Fibroblast of mammary gland (primary cell): ENCODE measurements around the gene CHCHD1.

Source experiments
- DNase-seq: peaks from one replicate; pipeline ENCODE4 v3.0.0-alpha.2; 2010; ENCODE audit warnings: low read depth
- H3K4me3 ChIP-seq: 2 replicates; pipeline ENCODE4 v1.5.1; 2011; ENCODE audit warnings: low read depth, mild to moderate bottlenecking, low read length, moderate library complexity; ENCODE audit not compliant: control insufficient read depth
- TF ChIP-seq, protein P1 (sequence below): conservative IDR thresholded peaks from 2 replicates; pipeline ENCODE4 v1.5.1; 2011; ENCODE audit warnings: low read depth, low read length, inconsistent platforms; ENCODE audit not compliant: control insufficient read depth, insufficient read depth

The CHCHD1 gene

DNA sequence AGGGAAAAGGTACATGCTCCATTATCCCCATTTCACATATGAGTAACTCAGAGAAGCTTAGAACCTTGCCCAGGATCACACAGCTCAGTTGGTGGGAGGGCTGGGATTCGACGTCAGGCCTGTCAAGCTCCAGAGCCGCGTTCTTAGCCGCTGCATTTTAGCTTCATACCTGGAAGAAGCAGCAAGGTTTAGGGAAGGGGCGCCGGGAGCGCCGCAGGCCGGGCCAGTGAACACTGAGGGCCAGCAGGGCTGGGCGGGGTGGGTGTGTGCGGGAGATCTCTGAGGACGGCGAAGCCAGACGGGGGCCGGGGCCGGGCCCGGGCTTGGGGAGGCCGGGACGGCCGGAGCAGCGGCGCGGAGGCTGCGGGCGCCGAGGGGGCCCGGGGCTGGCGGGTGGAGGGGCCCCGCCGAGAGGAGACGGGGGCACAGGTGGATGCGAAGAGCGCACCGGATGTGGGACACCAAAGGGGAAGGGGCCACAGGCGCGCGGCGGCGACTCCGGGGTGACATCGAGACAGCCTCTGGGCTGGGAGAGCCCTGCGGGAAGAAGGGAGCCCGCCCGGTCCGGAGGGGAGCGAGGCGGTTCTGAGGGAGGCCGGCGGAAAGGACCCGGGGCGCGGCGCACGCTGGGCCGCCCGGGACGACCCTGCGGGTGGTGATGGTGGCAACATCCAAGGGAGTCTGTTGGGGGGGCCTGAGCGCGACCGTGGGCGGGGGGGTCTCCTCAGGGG lies 29.1 kb downstream of the CHCHD1 start:
- DNase-seq: peak; percentile 24
- TF ChIP-seq, protein P1, sequence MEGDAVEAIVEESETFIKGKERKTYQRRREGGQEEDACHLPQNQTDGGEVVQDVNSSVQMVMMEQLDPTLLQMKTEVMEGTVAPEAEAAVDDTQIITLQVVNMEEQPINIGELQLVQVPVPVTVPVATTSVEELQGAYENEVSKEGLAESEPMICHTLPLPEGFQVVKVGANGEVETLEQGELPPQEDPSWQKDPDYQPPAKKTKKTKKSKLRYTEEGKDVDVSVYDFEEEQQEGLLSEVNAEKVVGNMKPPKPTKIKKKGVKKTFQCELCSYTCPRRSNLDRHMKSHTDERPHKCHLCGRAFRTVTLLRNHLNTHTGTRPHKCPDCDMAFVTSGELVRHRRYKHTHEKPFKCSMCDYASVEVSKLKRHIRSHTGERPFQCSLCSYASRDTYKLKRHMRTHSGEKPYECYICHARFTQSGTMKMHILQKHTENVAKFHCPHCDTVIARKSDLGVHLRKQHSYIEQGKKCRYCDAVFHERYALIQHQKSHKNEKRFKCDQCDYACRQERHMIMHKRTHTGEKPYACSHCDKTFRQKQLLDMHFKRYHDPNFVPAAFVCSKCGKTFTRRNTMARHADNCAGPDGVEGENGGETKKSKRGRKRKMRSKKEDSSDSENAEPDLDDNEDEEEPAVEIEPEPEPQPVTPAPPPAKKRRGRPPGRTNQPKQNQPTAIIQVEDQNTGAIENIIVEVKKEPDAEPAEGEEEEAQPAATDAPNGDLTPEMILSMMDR: no peak

DNA sequence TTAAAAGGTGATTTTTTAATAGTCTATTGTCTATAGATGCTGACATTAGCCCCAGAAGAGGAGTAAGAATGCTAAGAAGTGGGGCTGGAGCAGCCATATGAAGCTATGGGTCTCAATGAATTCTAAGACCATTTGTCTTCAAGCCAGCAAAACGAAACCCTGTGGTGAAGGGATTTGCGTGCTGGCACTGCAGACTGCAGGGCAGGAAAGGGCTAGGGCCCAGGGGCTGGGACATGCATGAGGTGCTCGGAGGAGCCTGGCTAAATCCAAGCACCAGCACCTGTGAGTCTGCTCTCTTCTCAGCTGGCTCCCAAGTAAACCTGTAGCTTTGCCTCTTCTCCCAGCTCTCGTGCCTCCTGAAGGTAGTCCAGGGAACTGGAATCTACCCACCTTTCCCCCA lies 30.8 kb downstream of the CHCHD1 start:
- DNase-seq: no peak
- TF ChIP-seq, protein P1: no peak
- H3K4me3 ChIP-seq: no peak overlapping the region

More for the DNA sequence above, 29.1 kb downstream of the CHCHD1 start:
- H3K4me3 ChIP-seq: peak overlapping the region; percentile 63

DNA sequence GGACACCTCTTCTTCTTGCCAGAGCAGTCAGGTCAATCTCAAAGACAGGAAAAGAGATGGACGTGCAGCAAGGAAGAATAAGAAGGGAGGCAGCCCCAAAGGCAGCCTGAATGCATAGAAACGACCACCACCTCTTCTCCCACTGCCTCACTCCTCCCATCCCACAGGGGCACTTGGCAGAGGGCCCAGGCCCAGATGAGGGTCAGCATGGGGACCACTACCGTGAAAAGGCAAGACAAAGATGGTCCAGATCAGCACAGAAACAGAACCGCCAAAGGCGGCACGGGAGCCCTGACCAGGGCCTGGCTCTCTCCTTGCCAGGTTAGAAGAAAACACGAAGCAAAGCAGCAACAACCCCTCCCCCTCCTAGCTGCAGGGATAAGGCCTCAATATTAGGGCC lies 31.5 kb downstream of the CHCHD1 start:
- TF ChIP-seq, protein P1: no peak
- no peak overlapping the region for H3K4me3 ChIP-seq
- DNase-seq: no peak

DNA sequence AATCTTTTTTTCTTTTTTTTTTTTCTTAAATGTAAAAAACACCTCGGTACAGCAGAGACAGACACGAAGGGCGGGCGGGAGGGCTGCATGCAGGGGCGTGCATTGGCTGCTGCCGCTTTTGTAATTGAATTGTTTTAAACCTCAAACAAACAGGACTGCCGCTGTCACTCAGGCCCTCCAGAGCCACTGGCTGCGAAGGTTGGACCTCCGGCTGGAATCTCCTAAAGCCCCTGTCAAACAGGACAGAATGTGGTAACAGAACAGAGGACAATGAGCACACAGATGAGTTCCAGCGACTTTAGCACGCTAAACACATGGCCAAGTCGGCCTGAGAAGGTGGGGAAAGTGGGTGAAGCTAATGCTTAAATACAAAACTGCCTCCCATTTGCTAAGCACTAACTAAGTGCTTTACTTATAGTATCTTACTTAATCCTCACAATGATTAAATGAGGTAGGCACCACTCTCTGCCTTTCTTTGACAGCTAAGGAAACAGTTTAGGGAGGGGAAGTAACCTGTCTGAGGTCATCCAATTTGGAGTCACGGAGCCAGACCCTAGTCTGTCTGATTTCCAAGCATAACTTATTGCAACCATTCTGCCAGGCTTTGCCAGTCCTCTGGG lies 32.5 kb downstream of the CHCHD1 start:
- TF ChIP-seq, protein P1: no peak
- no peak overlapping the region for H3K4me3 ChIP-seq
- no peak for DNase-seq

DNA sequence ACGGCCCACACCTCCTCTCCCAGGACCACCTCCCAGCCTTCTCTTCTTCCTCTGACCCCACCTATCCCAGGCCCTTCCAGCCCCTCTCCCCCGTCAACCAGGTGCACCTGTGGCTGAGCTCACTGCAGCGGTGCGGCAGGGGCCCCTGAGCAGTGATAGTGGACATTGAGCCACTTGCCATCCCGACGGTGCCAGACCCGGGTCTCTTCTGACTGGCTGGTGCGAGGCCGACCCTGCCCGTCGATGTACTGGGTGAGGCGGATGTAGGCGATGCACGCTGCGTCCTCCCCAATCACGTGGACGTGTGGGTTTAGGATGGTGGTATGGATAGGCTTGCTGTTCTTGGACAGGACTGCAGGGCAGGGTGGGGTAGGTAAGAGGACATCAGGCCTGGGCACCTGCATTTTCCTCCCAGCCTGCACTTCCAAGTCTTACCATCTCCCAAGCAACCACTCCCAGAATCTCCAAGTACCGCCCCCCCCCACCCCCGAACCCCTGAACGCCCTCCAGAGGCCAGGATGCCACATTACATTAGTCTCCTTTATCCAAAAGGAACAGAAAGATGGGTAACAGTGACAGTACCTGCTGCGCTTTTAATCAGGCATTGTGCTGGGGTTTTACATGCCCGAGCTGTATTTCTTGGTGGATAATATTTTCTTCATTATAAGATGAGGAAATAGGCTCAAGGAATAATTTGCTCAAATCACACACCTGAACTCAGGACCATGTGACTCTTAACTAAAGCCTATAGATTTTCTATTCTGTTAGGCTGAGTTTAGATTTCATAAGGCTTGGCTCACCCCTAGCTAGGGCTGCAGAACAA lies 33.3 kb downstream of the CHCHD1 start:
- no peak overlapping the region for H3K4me3 ChIP-seq
- peak; percentile 22 for DNase-seq
- TF ChIP-seq, protein P1: peak; percentile 19

DNA sequence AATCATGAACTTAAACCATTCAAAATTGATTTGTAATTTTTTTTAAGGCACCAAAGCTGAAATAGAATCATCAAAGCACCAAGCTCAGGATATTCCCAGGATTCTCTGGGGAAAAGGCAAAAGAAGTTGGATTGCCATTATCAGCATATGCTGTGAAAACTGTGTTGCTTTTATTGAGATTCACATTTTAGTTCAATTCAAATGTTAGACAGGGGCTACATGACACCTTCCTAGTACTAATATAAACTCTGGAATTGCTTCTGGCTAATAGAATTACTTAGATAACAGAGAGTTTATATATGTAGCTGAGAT lies 33.8 kb downstream of the CHCHD1 start:
- TF ChIP-seq, protein P1: no peak
- no peak overlapping the region for H3K4me3 ChIP-seq
- no peak for DNase-seq
